ENCODE results near the gene MRPL55. TPM values are rescaled to one million over a fixed set of nuclear protein-coding genes. Genes with fewer than 3 reads are reported as not detected.

Gene MRPL55
- total RNA-seq, 1 donor from 2014 or later = 90.3 TPM

GRCh38 chr1:228073857-228074545 lies 35.1 kb downstream of the MRPL55 start:
- no peak for DNase-seq (ENCODE audit: extremely low read depth, low read depth, low spot score)

DNA sequence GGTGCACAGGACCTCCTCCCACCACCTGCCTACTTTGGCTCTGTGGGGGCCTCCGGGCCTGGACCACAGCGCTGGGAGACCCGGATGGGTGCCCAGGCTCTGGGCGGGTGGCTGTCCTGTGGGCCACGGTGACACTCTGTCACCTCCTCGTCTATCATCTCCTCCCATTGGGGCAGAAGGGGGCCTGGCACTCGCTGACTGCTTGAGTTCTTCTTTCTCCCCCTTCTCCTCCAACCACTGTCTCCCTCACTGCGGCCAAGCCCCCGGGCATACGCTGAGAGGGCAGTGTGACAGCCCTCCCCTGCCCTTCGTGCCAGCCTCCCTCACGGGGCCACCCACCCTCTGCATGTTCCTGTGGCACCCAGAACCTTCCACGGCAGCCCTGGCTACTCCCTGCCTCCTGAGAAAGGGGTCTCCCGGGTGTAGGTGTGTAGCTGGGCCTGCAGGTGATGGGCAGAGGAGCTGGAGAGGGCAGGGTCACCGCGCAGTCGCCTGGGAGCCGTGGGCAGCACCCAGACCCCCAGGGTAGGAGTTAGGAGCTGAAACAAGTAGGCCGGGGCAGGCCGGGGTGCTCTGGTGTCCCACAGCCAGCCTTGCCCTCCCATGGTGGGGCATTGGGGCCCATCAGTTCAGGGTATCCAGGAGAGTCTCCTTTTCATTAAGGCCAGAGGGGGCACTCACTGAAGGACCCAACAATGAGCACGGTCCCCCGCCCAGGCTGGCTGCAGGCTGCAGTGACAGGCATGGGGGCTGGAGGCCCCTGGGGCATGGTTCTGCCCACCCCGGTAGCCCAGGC lies 35.8 kb downstream of the MRPL55 start:
- no peak for DNase-seq (ENCODE audit: extremely low read depth, low read depth, low spot score)

DNA sequence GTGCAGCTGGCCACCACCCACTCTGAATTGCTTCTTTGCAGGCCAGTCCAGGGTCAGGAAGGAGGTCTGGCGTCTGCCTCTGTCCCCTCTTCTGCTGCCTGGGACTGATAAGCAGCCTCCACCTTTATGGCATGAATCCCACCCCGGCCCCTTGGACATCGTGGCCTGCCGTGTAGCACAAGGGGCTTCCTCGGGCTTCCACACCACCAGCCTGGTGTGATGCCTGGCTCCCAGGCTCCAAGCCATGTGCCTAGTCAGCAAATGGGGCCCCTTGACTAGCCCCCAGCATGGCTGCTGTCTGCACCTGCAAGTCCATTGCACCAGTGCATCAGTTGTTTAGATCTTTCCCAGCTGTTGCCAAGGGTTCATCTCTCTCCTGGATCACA lies 36.4 kb downstream of the MRPL55 start:
- DNase-seq (ENCODE audit: extremely low read depth, low read depth, low spot score) = no peak

DNA sequence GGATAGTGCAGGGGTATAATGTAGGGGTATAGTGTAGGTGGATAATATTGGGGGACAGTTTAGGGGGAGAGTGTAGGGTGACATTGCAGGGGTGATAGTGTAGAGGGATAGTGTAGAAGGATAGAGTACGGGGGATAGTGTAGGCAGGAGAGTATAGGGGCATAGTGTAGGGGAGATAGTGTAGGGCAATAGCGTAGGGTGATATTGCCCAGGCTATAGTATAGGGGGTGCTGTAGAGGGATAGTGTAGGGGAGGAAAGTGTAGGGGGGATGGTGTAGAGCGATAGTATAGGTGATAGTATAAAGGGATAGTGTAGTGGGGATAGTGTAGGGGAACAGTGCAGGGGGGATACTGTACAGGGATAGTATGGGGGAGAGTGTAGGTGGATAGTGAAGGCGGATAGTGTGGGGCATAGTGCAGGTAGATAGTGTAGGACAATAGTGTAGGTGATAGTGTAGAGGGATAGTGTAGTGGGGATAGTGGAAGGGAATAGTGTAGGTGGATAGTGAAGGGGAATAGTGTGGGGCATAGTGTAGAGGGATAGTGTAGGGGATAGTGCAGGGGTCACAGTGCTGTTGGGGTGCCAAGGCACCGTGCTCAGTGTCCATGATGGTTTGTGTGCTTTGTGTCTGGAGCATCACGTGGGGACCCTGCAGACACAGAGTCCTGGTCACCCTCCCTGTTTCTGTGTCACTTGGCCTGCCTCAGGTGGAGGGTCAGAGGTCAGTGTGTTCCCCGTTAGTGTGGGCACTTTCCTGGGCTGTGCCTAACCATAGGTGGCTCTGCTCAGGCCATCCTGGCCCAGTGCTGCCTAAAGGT lies 37.1 kb downstream of the MRPL55 start:
- DNase-seq (ENCODE audit: extremely low read depth, low read depth, low spot score) = no peak

DNA sequence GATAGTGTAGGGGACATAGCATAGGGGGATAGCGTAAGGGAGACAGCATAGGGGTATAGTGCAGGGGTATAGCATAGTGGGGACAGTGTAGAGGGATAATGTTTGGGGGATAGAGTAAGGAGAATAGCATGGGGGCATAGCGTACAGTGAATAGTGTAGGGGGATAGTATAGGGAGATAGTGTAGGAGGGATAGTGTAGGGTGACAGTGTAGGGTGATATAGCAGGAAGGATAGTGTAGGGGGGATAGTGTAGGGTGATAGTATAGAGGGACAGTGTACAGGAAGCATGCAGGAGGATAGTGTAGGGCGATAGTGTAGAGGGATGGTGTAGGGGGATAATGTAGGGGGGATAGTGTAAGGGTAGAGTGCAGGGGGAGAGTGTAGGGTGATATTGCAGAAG lies 38.2 kb downstream of the MRPL55 start:
- DNase-seq (ENCODE audit: extremely low read depth, low read depth, low spot score) = no peak

DNA sequence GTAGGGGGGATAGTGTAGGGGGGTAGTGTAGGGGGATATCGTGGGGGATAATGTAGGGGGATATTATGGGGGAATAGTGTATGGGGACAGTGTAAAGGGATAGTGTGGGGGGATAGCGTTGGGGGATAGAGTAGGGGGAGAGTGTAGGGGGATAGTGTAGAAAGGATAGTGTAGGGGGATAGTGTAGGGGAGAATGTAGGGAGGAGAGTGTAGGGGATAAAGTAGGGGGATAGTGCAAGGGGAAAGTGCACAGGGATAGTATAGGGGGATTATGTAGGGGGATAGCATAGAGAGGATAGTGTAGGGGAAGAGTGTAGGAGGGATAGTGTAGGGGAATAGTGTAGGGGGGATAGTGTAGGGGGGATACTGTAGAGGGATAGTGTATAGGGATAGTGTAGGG lies 38.9 kb downstream of the MRPL55 start:
- DNase-seq (ENCODE audit: extremely low read depth, low read depth, low spot score) = no peak

- DNase-seq (ENCODE audit: extremely low read depth, low read depth, low spot score) = no peak
Measured at GRCh38 chr1:228068359-228068758, 40.7 kb downstream of the MRPL55 start.

DNA sequence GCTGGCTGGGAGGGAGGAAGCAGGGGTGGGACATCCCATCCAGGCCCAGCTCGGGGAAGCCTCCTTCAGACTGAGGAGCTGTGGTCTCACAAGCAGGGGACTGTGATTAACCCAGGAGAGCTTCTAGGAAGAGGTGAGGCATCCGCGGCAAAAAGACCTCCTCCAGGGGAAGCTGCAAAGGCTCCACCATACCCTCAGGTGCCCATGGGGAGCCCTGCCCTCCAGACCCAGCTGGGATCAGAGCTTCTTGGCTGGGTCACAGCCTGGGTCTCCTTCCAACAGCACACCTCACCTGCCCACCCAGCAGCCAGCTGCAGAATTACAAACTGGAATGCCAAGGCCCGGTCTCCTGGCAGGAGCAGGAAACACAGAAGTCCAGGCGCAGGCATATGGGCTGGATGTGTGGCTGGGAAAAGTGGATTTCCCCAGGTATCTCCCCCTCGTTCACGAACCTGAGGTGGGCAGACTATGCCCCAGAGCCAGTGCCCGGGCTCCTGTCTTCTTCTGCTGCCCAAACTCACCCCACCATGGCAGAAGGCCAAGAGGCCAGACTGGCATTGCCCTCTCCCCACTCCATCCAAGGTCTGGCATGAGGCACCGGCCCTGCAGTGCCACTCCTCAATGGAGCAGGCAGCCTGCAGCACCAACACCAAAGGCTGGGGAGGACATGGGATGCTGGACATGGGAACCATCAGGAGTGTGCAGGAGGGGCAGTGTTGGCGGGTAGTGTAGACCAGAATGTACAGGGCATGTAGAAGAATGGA lies 42.0 kb downstream of the MRPL55 start:
- DNase-seq (ENCODE audit: extremely low read depth, low read depth, low spot score) = no peak

DNA sequence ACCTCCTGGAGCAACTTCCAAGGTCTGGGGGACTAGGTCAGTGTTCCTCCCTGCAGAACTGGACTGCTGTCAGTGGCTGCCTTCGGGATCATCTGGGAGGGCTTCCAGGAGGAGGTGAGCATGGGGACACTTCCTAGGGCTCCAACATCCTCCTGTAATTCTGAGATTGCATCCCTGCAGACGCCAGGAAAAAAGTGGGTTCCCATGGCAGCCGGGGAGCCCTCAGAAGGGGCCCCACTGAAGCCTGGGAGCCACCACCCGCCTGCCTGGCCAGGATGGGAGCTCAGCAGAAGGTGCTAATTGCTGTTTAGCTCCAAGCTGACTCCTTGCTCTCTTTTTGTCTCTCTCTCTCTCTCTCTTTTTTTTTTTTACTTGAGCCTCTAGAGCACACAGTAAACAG lies 42.7 kb downstream of the MRPL55 start:
- no peak for DNase-seq (ENCODE audit: extremely low read depth, low read depth, low spot score)

- no peak for DNase-seq (ENCODE audit: extremely low read depth, low read depth, low spot score)
Measured at GRCh38 chr1:228065543-228066347, 43.4 kb downstream of the MRPL55 start.

DNA sequence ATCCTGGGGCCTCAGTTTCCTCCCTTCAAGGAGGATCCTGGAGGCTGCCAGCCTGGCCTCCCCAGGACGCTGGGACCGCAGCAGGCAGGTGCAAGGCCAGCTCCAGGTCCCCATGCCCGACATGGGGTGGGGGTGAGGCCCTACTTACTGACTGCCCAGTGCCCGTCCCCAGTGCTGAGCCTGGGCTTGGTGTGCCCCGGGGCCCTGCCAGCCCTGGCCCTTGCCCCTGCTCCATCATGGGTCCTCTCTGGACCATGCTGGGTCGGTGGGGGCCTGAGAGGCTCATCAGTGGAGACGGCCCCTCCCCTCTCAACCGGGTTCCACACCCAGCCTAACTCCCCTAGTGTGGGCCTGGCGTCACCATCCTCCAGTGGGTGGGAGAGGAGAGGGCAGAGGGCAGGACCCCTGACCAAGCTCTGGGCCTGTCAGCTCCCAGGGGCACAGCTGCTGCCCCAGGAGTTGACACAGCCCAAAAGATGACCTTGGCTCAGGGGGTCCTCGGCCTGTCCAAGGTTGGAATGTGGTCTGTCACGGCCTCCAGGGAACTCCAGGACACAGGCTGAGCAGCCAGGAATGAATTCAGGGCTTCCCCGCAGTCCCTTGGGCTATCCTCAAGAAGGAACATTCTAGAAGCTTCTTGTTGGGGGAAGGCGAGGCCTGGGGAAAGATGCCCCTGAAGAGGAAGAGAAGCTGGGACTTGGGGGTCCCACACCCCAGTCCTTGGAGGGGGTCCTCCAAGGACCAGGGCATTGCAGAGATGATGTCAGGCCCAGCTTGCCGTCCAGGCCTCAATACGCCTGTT lies 44.2 kb downstream of the MRPL55 start:
- no peak for DNase-seq (ENCODE audit: extremely low read depth, low read depth, low spot score)

DNA sequence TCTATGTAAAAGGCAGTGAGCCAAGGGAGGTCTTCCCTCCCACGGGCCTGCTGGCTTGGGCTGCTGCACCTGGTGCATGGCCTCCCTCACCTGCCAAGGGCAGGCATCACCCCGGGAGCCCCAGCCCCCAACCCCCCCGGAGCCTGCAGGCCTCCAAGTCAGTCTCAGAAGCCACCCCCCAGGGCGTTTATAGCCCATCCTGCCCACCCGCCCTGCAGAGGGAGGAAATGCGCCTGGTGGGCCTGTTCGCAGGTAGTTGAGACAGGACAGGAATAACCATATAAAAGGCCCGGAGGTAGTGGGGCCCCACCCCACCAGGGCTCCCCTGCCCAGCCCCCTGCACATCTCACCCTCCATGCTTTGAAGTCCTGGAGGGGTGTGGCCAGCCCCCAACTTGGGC lies 44.8 kb downstream of the MRPL55 start:
- no peak for DNase-seq (ENCODE audit: extremely low read depth, low read depth, low spot score)

GRCh38 chr1:228063251-228064191 lies 45.6 kb downstream of the MRPL55 start:
- DNase-seq (ENCODE audit: extremely low read depth, low read depth, low spot score) = no peak

GRCh38 chr1:228062812-228063211 lies 46.3 kb downstream of the MRPL55 start:
- DNase-seq (ENCODE audit: extremely low read depth, low read depth, low spot score) = no peak

- no peak for DNase-seq (ENCODE audit: extremely low read depth, low read depth, low spot score)
Measured at GRCh38 chr1:228062085-228062791, 46.9 kb downstream of the MRPL55 start.

GRCh38 chr1:228061411-228062084 lies 47.6 kb downstream of the MRPL55 start:
- no peak for DNase-seq (ENCODE audit: extremely low read depth, low read depth, low spot score)
